WTC11 (cell line): ENCODE results near the gene RGL1. TPM values are rescaled to one million over a fixed set of nuclear protein-coding genes. Genes with fewer than 3 reads are reported as not detected.
"Not testable (repeated sequence)": the region's sequence is repeated elsewhere in the genome, so short reads cannot be mapped to it uniquely, and the experiment has no call there.

Experiments
- ATAC-seq: fragments of 200-7000 bp; cut with Tn5 transposase; 2 replicates; pipeline ENCODE4 v1.10.0; 2021; ENCODE audit warnings: mild to moderate bottlenecking, moderate library complexity
- CTCF ChIA-PET: fragments of 300-600 bp; sonication (Branson Sonifier 250); formaldehyde crosslinking; loops from one replicate; lab custom pipeline; 2021; ENCODE audit warnings: antibody characterized with exemption; lab: Charles Lee
- POLR2A ChIA-PET: fragments of 350-600 bp; sonication (Branson Sonifier 250); formaldehyde crosslinking; loops from one replicate; lab custom pipeline; 2021; ENCODE audit warnings: antibody characterized with exemption; lab: Charles Lee
- DNase-seq: peaks from one replicate; pipeline ENCODE4 v3.0.0; 2021; ENCODE audit warnings: low spot score
- H3K27ac Mint-ChIP-seq: 2 replicates; pipeline ENCODE4 v1.8.0; 2021; ENCODE audit warnings: mixed read lengths
- H3K27me3 Mint-ChIP-seq: 2 replicates; pipeline ENCODE4 v1.8.0; 2021; ENCODE audit warnings: low read depth, mild to moderate bottlenecking, moderate library complexity, mixed read lengths
- H3K36me3 Mint-ChIP-seq: 2 replicates; pipeline ENCODE4 v1.8.0; 2021; ENCODE audit warnings: mixed read lengths
- H3K4me1 Mint-ChIP-seq: 2 replicates; pipeline ENCODE4 v1.8.0; 2022; ENCODE audit warnings: mixed read lengths
- H3K4me3 Mint-ChIP-seq: 2 replicates; pipeline ENCODE4 v1.8.0; 2021; ENCODE audit warnings: mild to moderate bottlenecking, moderate library complexity, mixed read lengths
- H3K9me3 Mint-ChIP-seq: 2 replicates; pipeline ENCODE4 v1.8.0; 2021; ENCODE audit warnings: mixed read lengths
- ETV6 ChIP-seq: sonication (generic); formaldehyde crosslinking; IDR thresholded peaks from 2 replicates; pipeline ENCODE4 v1.8.1; 2022; ENCODE audit warnings: mild to moderate bottlenecking, missing genetic modification reagents
- IRF2 ChIP-seq: sonication (generic); formaldehyde crosslinking; IDR thresholded peaks from 2 replicates; pipeline ENCODE4 v1.8.0; 2022; ENCODE audit warnings: low read depth, missing genetic modification reagents, borderline replicate concordance
- KAT7 ChIP-seq: sonication (generic); formaldehyde crosslinking; IDR thresholded peaks from 2 replicates; pipeline ENCODE4 v1.8.1; 2023; ENCODE audit warnings: missing genetic modification reagents, mild to moderate bottlenecking, borderline replicate concordance
- NR2C2 ChIP-seq: sonication (generic); formaldehyde crosslinking; IDR thresholded peaks from 2 replicates; pipeline ENCODE4 v1.8.0; 2022; ENCODE audit warnings: mild to moderate bottlenecking, missing genetic modification reagents
- PRRX2 ChIP-seq: fragments of 250-450 bp; sonication (Bioruptor Pico); IDR thresholded peaks from 2 replicates; pipeline ENCODE4 v1.8.0; 2021; ENCODE audit warnings: mild to moderate bottlenecking
- TEAD4 ChIP-seq: sonication (generic); formaldehyde crosslinking; IDR thresholded peaks from 2 replicates; pipeline ENCODE4 v1.8.0; 2022; ENCODE audit warnings: mild to moderate bottlenecking, missing genetic modification reagents
- ZNF138 ChIP-seq: sonication (generic); formaldehyde crosslinking; conservative IDR thresholded peaks from 2 replicates; pipeline ENCODE4 v1.8.1; 2022; ENCODE audit warnings: mild to moderate bottlenecking, moderate library complexity, missing genetic modification reagents
- total RNA-seq: library from RNA; stranded (reverse); gene quantifications from 3 replicates; pipeline ENCODE4 v1.2.3, GENCODE V29; 2021
- TF ChIP-seq, protein P1 (sequence below): sonication (generic); formaldehyde crosslinking; IDR thresholded peaks from 2 replicates; pipeline ENCODE4 v1.8.0; 2022; ENCODE audit warnings: missing genetic modification reagents
- TF ChIP-seq, protein P2 (sequence below): sonication (generic); formaldehyde crosslinking; IDR thresholded peaks from 2 replicates; pipeline ENCODE4 v1.8.0; 2022; ENCODE audit warnings: mild to moderate bottlenecking, missing genetic modification reagents
- TF ChIP-seq, protein P3 (sequence below): sonication (generic); formaldehyde crosslinking; IDR thresholded peaks from 2 replicates; pipeline ENCODE4 v1.8.1; 2022; ENCODE audit warnings: mild to moderate bottlenecking, missing genetic modification reagents, moderate library complexity, borderline replicate concordance
- TF ChIP-seq, protein P4 (sequence below): sonication (generic); formaldehyde crosslinking; IDR thresholded peaks from 2 replicates; pipeline ENCODE4 v1.8.0; 2023; ENCODE audit warnings: mild to moderate bottlenecking, missing genetic modification reagents
- TF ChIP-seq, protein P5 (sequence below): sonication (generic); formaldehyde crosslinking; IDR thresholded peaks from 2 replicates; pipeline ENCODE4 v1.8.1; 2022; ENCODE audit warnings: low read depth, mild to moderate bottlenecking, moderate library complexity, missing genetic modification reagents, borderline replicate concordance

Gene RGL1
- total RNA-seq, 1 experiment from 2014 or later, result 1.5 TPM

DNA sequence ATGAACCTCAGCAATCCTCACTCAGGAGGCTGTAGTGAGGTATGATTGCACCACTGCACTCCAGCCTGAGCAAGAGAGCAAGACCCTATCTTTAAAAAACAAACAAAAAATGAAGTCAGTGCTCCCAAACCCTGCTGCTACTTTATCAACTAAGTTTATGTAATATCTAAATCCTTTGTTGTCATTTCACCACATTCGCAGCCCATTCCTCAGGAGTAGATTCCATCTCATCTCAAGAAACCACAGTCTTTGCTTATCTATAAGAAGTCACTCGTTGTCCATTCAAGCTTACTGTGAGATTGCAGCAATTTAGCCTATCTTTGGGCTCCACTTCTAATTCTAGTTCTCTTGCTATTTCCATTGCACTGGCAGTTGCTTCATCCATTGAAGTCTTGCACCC lies 44.3 kb upstream of the RGL1 start (continued):
- TF ChIP-seq NR2C2 (no peak), ETV6 (CRISPR knock-in tag) (no peak), TEAD4 (CRISPR knock-in tag) (no peak), IRF2 (CRISPR knock-in tag) (no peak), ZNF138 (no peak)
- TF ChIP-seq, protein P1, sequence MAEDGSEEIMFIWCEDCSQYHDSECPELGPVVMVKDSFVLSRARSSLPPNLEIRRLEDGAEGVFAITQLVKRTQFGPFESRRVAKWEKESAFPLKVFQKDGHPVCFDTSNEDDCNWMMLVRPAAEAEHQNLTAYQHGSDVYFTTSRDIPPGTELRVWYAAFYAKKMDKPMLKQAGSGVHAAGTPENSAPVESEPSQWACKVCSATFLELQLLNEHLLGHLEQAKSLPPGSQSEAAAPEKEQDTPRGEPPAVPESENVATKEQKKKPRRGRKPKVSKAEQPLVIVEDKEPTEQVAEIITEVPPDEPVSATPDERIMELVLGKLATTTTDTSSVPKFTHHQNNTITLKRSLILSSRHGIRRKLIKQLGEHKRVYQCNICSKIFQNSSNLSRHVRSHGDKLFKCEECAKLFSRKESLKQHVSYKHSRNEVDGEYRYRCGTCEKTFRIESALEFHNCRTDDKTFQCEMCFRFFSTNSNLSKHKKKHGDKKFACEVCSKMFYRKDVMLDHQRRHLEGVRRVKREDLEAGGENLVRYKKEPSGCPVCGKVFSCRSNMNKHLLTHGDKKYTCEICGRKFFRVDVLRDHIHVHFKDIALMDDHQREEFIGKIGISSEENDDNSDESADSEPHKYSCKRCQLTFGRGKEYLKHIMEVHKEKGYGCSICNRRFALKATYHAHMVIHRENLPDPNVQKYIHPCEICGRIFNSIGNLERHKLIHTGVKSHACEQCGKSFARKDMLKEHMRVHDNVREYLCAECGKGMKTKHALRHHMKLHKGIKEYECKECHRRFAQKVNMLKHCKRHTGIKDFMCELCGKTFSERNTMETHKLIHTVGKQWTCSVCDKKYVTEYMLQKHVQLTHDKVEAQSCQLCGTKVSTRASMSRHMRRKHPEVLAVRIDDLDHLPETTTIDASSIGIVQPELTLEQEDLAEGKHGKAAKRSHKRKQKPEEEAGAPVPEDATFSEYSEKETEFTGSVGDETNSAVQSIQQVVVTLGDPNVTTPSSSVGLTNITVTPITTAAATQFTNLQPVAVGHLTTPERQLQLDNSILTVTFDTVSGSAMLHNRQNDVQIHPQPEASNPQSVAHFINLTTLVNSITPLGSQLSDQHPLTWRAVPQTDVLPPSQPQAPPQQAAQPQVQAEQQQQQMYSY (CRISPR knock-in tag), result no peak
- TF ChIP-seq, protein P2, sequence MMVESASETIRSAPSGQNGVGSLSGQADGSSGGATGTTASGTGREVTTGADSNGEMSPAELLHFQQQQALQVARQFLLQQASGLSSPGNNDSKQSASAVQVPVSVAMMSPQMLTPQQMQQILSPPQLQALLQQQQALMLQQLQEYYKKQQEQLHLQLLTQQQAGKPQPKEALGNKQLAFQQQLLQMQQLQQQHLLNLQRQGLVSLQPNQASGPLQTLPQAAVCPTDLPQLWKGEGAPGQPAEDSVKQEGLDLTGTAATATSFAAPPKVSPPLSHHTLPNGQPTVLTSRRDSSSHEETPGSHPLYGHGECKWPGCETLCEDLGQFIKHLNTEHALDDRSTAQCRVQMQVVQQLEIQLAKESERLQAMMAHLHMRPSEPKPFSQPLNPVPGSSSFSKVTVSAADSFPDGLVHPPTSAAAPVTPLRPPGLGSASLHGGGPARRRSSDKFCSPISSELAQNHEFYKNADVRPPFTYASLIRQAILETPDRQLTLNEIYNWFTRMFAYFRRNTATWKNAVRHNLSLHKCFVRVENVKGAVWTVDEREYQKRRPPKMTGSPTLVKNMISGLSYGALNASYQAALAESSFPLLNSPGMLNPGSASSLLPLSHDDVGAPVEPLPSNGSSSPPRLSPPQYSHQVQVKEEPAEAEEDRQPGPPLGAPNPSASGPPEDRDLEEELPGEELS (CRISPR knock-in tag), result no peak
- TF ChIP-seq, protein P3, sequence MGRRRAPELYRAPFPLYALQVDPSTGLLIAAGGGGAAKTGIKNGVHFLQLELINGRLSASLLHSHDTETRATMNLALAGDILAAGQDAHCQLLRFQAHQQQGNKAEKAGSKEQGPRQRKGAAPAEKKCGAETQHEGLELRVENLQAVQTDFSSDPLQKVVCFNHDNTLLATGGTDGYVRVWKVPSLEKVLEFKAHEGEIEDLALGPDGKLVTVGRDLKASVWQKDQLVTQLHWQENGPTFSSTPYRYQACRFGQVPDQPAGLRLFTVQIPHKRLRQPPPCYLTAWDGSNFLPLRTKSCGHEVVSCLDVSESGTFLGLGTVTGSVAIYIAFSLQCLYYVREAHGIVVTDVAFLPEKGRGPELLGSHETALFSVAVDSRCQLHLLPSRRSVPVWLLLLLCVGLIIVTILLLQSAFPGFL, result no peak
- TF ChIP-seq, protein P4, sequence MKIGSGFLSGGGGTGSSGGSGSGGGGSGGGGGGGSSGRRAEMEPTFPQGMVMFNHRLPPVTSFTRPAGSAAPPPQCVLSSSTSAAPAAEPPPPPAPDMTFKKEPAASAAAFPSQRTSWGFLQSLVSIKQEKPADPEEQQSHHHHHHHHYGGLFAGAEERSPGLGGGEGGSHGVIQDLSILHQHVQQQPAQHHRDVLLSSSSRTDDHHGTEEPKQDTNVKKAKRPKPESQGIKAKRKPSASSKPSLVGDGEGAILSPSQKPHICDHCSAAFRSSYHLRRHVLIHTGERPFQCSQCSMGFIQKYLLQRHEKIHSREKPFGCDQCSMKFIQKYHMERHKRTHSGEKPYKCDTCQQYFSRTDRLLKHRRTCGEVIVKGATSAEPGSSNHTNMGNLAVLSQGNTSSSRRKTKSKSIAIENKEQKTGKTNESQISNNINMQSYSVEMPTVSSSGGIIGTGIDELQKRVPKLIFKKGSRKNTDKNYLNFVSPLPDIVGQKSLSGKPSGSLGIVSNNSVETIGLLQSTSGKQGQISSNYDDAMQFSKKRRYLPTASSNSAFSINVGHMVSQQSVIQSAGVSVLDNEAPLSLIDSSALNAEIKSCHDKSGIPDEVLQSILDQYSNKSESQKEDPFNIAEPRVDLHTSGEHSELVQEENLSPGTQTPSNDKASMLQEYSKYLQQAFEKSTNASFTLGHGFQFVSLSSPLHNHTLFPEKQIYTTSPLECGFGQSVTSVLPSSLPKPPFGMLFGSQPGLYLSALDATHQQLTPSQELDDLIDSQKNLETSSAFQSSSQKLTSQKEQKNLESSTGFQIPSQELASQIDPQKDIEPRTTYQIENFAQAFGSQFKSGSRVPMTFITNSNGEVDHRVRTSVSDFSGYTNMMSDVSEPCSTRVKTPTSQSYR, result no peak
- TF ChIP-seq, protein P5, sequence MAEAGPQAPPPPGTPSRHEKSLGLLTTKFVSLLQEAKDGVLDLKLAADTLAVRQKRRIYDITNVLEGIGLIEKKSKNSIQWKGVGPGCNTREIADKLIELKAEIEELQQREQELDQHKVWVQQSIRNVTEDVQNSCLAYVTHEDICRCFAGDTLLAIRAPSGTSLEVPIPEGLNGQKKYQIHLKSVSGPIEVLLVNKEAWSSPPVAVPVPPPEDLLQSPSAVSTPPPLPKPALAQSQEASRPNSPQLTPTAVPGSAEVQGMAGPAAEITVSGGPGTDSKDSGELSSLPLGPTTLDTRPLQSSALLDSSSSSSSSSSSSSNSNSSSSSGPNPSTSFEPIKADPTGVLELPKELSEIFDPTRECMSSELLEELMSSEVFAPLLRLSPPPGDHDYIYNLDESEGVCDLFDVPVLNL (CRISPR knock-in tag), result no peak

DNA sequence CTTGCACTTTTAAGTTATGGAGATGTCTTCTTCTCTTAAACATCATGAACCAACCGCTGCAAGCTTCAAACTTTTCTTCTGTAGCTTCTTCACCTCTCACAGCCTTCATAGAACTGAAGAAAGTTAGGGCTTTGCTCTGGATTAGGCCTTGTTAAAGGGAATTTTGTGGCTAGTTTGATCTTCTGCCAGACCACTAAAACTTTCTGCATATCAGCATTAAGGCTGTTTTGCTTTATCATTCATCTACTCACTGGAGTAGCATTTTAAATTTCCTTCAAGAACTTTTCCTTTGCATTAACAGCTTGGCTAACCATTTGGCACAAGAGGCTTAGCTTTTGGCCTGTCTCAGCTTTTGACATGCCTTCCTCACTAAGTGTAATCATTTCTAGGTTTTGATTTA lies 43.0 kb upstream of the RGL1 start:
- Mint-ChIP-seq H3K4me3 (no peak overlapping the region), H3K27ac (no peak overlapping the region), H3K9me3 (peaks cover 37% of the 10 kb centered on the region), H3K4me1 (peaks cover 5% of the 10 kb centered on the region), H3K36me3 (peaks cover 14% of the 10 kb centered on the region), H3K27me3 (no peaks in the 10 kb centered on the region)
- DNase-seq, result no peak
- CTCF ChIA-PET, result no interaction called here
- ATAC-seq, result no peak
- no peak for TF ChIP-seq KAT7 (CRISPR knock-in tag)
- no peak for TF ChIP-seq PRRX2 (CRISPR knock-in tag)
- POLR2A ChIA-PET, result no interaction called here

DNA sequence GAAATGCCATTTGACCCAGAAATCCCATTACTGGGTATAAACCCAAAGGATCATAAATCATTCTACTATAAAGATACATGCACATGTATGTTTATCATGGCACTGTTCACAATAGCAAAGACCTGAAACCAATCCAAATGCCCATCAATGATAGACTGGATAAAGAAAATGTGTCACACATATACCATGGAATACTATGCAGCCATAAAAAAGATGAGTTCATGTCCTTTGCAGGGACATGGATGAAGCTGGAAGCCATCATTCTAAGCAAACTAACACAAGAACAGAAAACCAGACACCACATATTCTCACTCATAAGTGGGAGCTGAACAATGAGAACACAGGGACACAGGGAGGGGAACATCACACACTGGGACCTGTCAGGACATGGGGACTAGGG lies 42.1 kb upstream of the RGL1 start:
- Mint-ChIP-seq H3K9me3 (peaks cover 37% of the 10 kb centered on the region), H3K36me3 (peaks cover 14% of the 10 kb centered on the region)
- H3K27me3 Mint-ChIP-seq, DNase-seq, H3K27ac Mint-ChIP-seq, ATAC-seq, H3K4me1 Mint-ChIP-seq, POLR2A ChIA-PET, H3K4me3 Mint-ChIP-seq, CTCF ChIA-PET: not testable (repeated sequence)
